Endothelial cell of umbilical vein (primary cell): ENCODE measurements around the gene FAHD1. TPM values are rescaled to one million over a fixed set of nuclear protein-coding genes. Genes with fewer than 3 reads are reported as not detected.

Source experiments
- BruUV-seq: library from RNA; stranded (reverse); fragments of 400-500 nt; replicated peaks from 2 replicates; lab custom pipeline; 2021; lab: Mats Ljungman, UMichigan
- CTCF ChIA-PET: fragments of 300-600, 350-600 bp; sonication (Branson Sonifier 250); formaldehyde crosslinking; loops from one replicate; lab custom pipeline; 2021; ENCODE audit warnings: antibody characterized with exemption, inconsistent platforms; lab: Charles Lee
- POLR2A ChIA-PET: fragments of 300-600, 350-600 bp; sonication (Branson Sonifier 250); formaldehyde crosslinking; loops from one replicate; lab custom pipeline; 2021; ENCODE audit warnings: antibody characterized with exemption, inconsistent platforms; lab: Charles Lee
- DNase-seq: peaks from one replicate; pipeline ENCODE4 v3.0.0-alpha.2; 2011; ENCODE audit warnings: low read depth, low spot score
- FAIRE-seq: peaks from 2 replicates; lab custom pipeline; 2011; peaks lifted over from hg19 to GRCh38; lab: Jason Lieb, UNC
- H2AFZ ChIP-seq: 2 replicates; pipeline ENCODE4 v1.6.0; 2012; ENCODE audit warnings: low read depth, low read length, control low read depth, inconsistent platforms
- H3K27ac ChIP-seq: 2 replicates; pipeline ENCODE4 v1.5.1; 2011; ENCODE audit warnings: low read depth, mild to moderate bottlenecking, control low read depth, low read length, moderate library complexity; ENCODE audit not compliant: insufficient read depth
- H3K27me3 ChIP-seq, 2 experiments: 2 replicates each; pipeline versions ENCODE4 v1.6.0 to v1.6.1; 2011; ENCODE audit warnings: low read length in 2 of 2, mixed read lengths in 1 of 2; ENCODE audit not compliant: control insufficient read depth in 2 of 2, insufficient read depth in 2 of 2
- H3K36me3 ChIP-seq, 2 experiments: 2 replicates in 1 of 2; 3 replicates in 1 of 2; pipeline ENCODE4 v1.5.1; 2011; ENCODE audit warnings: low read length in 2 of 2, mild to moderate bottlenecking in 1 of 2, moderate library complexity in 1 of 2; ENCODE audit not compliant: control insufficient read depth in 2 of 2, insufficient read depth in 2 of 2; ENCODE audit errors: extremely low read depth in 1 of 2
- H3K4me1 ChIP-seq: 3 replicates; pipeline ENCODE4 v1.5.1; 2011; ENCODE audit warnings: mild to moderate bottlenecking, low read length; ENCODE audit not compliant: control insufficient read depth, insufficient read depth; ENCODE audit errors: extremely low read depth
- H3K4me2 ChIP-seq: 2 replicates; pipeline ENCODE4 v1.6.1; 2011; ENCODE audit warnings: low read length, control low read depth, mixed read lengths; ENCODE audit not compliant: insufficient read depth
- H3K4me3 ChIP-seq, 3 experiments: fragments of 200-600 bp in 1 of 3; sonication (generic), shearing (Covaris generic) in 1 of 3; replicated peaks in 1 of 3; 2 replicates each; pipeline ENCODE4 v1.5.1; 2011 to 2016; ENCODE audit warnings: control low read depth in 3 of 3, low read length in 3 of 3, mild to moderate bottlenecking in 2 of 3, inconsistent platforms in 1 of 3, low read depth in 1 of 3, moderate library complexity in 1 of 3; ENCODE audit not compliant: insufficient read depth in 1 of 3
- H3K79me2 ChIP-seq: 2 replicates; pipeline ENCODE4 v1.6.0; 2012; ENCODE audit warnings: low read length, inconsistent platforms; ENCODE audit not compliant: control insufficient read depth, insufficient read depth
- H3K9ac ChIP-seq: replicated peaks from 2 replicates; pipeline ENCODE3; 2011; ENCODE audit warnings: low read length, control low read depth; ENCODE audit not compliant: insufficient read depth; ENCODE audit errors: extremely low read depth
- H3K9me1 ChIP-seq: replicated peaks from 3 replicates; pipeline ENCODE4 v1.6.0; 2011; ENCODE audit warnings: mild to moderate bottlenecking, low read length; ENCODE audit not compliant: control insufficient read depth, insufficient read depth; ENCODE audit errors: extremely low read depth
- H3K9me3 ChIP-seq: replicated peaks from 2 replicates; pipeline ENCODE4 v1.5.1; 2012; ENCODE audit warnings: low read length, inconsistent platforms; ENCODE audit not compliant: control insufficient read depth, insufficient read depth
- H4K20me1 ChIP-seq: replicated peaks from 2 replicates; pipeline ENCODE3; 2011; ENCODE audit warnings: mild to moderate bottlenecking, low read length; ENCODE audit not compliant: control insufficient read depth, insufficient read depth; ENCODE audit errors: extremely low read depth
- CTCF ChIP-seq, 2 donors: IDR thresholded peaks; 1 replicate in 1 of 2; 2 replicates in 1 of 2; pipeline ENCODE4 v1.5.1; 2011; ENCODE audit warnings: low read length in 2 of 2, mild to moderate bottlenecking in 2 of 2, moderate library complexity in 2 of 2, control low read depth in 1 of 2, inconsistent platforms in 1 of 2, low read depth in 1 of 2; ENCODE audit not compliant: insufficient read depth in 1 of 2; ENCODE audit errors: extremely low read depth in 1 of 2
- EZH2 ChIP-seq: IDR thresholded peaks from 2 replicates; pipeline ENCODE4 v1.6.1; 2012; ENCODE audit warnings: borderline replicate concordance, low read depth, mild to moderate bottlenecking, moderate library complexity, low read length, inconsistent platforms; ENCODE audit not compliant: severe bottlenecking
- FOS ChIP-seq: IDR thresholded peaks from 2 replicates; pipeline ENCODE4 v1.6.1; 2011; ENCODE audit warnings: mild to moderate bottlenecking, low read length, moderate library complexity, borderline replicate concordance; ENCODE audit not compliant: insufficient read depth
- GATA2 ChIP-seq: IDR thresholded peaks from 2 replicates; pipeline ENCODE4 v1.7.0; 2011; ENCODE audit warnings: low read depth, mild to moderate bottlenecking, moderate library complexity, mixed read lengths, low read length; ENCODE audit not compliant: insufficient read length, insufficient read depth
- JUN ChIP-seq: IDR thresholded peaks from 2 replicates; pipeline ENCODE4 v1.6.1; 2011; ENCODE audit warnings: borderline replicate concordance, low read depth; ENCODE audit not compliant: insufficient read length, insufficient read depth
- MYC ChIP-seq: IDR thresholded peaks from one replicate; pipeline ENCODE4 v1.6.1; 2011; ENCODE audit warnings: mild to moderate bottlenecking, low read depth, low read length
- POLR2A ChIP-seq: IDR thresholded peaks from 2 replicates; pipeline ENCODE4 v1.6.1; 2012; ENCODE audit warnings: low read depth, mild to moderate bottlenecking, control low read depth, low read length
- POLR2AphosphoS5 ChIP-seq: IDR thresholded peaks from 2 replicates; pipeline ENCODE4 v1.6.1; 2012; ENCODE audit warnings: low read depth, mild to moderate bottlenecking, control low read depth, low read length, moderate library complexity; ENCODE audit not compliant: insufficient read depth
- dilution Hi-C: fragments of 300-500 bp; cut with MboI; formaldehyde crosslinking; loops from one replicate; pipeline ENCODE4 v1.15.0; 2019; ENCODE audit warnings: low sequenced_read_pairs; ENCODE audit not compliant: extremely low pct_ligation_motif_present
- intact Hi-C: fragments of 100-400 bp; cut with micrococcal nuclease; formaldehyde crosslinking; loops from one replicate; pipeline ENCODE4 v1.10.0; 2022
- polyA plus RNA-seq, 4 experiments: library from polyadenylated mRNA; depleted of rRNA in 3 of 4; stranded (reverse) in 3 of 4; unstranded in 1 of 4; fragments of >200 nt; gene quantifications; 2 replicates each; pipeline versions ENCODE4 v1.2.1 to v1.2.3, GENCODE V29; 2011 to 2012; ENCODE audit warnings: missing spikeins in 1 of 4
- total RNA-seq: library from RNA; stranded (reverse); gene quantifications from 2 replicates; pipeline ENCODE4 v1.2.3, GENCODE V29; 2021
- TF ChIP-seq, protein P1 (sequence below): IDR thresholded peaks from 2 replicates; pipeline ENCODE4 v1.6.1; 2011; ENCODE audit not compliant: insufficient read depth, insufficient read length

FAHD1 gene
- total and polyA plus RNA-seq, 2 donors (not counting 3 experiments of a cell fraction or from before 2014, with no cell fraction given): 44.8 to 69.2 TPM

- Histone ChIP-seq H3K4me1 (peaks cover 14% of the 10 kb centered on the region), H3K9me1 (no peaks in the 10 kb centered on the region), H3K4me2 (peak within 1 kb of the TSS; percentile 85), H4K20me1 (no peaks in the 10 kb centered on the region), H3K9ac (peak within 1 kb of the TSS; percentile 89), H3K36me3 (peaks cover 0 to 32% of the 10 kb centered on the region in 2 experiments), H2AFZ (peak within 1 kb of the TSS; percentile 71), H3K79me2 (peaks cover 25% of the 10 kb centered on the region), H3K4me3 (peak within 1 kb of the TSS; percentile 70 to 97 (median 90)), H3K9me3 (no peaks in the 10 kb centered on the region), H3K27ac (peak within 1 kb of the TSS; percentile 53), H3K27me3 (no peaks in the 10 kb centered on the region)
- CTCF ChIA-PET: interaction anchor here (0.6 to 1.7 kb wide), 9 partner anchors 9 to 488 kb away, joined by 3 to 16 read pairs (median 3); partner anchors contain the start of genes EME2, FAHD1, HAGH and MAPK8IP3
- DNase-seq (peak; percentile 100), FAIRE-seq (peak; percentile 100)
- no TSS peak for BruUV-seq
- intact Hi-C loops: loop anchor here (1.0 to 10.0 kb wide), 4 partner anchors 9 to 478 kb away; partner anchors contain the start of genes FAHD1, HAGH, MRPS34 and UBE2I
- TF ChIP-seq, protein P1, sequence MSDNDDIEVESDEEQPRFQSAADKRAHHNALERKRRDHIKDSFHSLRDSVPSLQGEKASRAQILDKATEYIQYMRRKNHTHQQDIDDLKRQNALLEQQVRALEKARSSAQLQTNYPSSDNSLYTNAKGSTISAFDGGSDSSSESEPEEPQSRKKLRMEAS: no peak
- TF ChIP-seq MYC (no peak), EZH2 (no peak), JUN (no peak), FOS (no peak), POLR2A (peak; percentile 33), POLR2AphosphoS5 (peak; percentile 71), GATA2 (no peak), CTCF (IDR thresholded peaks at IDR 0.05; ENCODE audit: extremely low read depth in 1 of 2, insufficient read depth in 1 of 2, low read depth in 1 of 2, low read length in 2 of 2) (no peak)
- dilution Hi-C loops: no loop called here
- POLR2A ChIA-PET: interaction anchor here (0.6 to 1.2 kb wide), 7 partner anchors 8 to 362 kb away, joined by 3 to 6 read pairs (median 3); partner anchors contain the start of genes EME2, FAHD1, HAGH and JPT2
These were observed 44.4 kb upstream of the FAHD1 start, which contains the start of the genes NUBP2 and SPSB3 for GRCh38 chr16:1782408-1783264. NUBP2 (plus strand) TSS chr16:1782960; CDS start chr16:1783021, 61 bp downstream. SPSB3 (minus strand) TSS chr16:1782571; CDS start chr16:1781483, 1,088 bp downstream.
